NCI-H748 (cell line): ENCODE measurements around the gene FHAD1.
"Not testable (repeated sequence)": the region's sequence is repeated elsewhere in the genome, so short reads cannot be mapped to it uniquely, and the experiment has no call there.

Source experiments
- DNase-seq: peaks from one replicate; lab custom pipeline; 2025; ENCODE audit not compliant: unreplicated experiment; lab: John Stamatoyannopoulos, UW

Gene FHAD1

GRCh38 chr1:15431571-15431948, 184.5 kb downstream of the FHAD1 start:
- no peak for DNase-seq

GRCh38 chr1:15432324-15432723, 185.3 kb downstream of the FHAD1 start:
- no peak for DNase-seq

GRCh38 chr1:15433471-15433870, 186.4 kb downstream of the FHAD1 start:
- DNase-seq: no peak

- not testable (repeated sequence) for DNase-seq
These were observed 187.7 kb downstream of the FHAD1 start for GRCh38 chr1:15434739-15435138.

- DNase-seq: no peak
These were observed 188.4 kb downstream of the FHAD1 start for GRCh38 chr1:15435239-15436077.

GRCh38 chr1:15436881-15437442, 189.9 kb downstream of the FHAD1 start:
- DNase-seq: no peak

GRCh38 chr1:15439325-15439724, 192.3 kb downstream of the FHAD1 start:
- no peak for DNase-seq

GRCh38 chr1:15440357-15440756, 193.3 kb downstream of the FHAD1 start:
- DNase-seq: no peak

- DNase-seq: no peak
These were observed 194.2 kb downstream of the FHAD1 start for GRCh38 chr1:15441247-15441646.

GRCh38 chr1:15442119-15442518, 195.1 kb downstream of the FHAD1 start:
- no peak for DNase-seq

GRCh38 chr1:15442759-15443158, 195.7 kb downstream of the FHAD1 start:
- no peak for DNase-seq

GRCh38 chr1:15443281-15443680, 196.3 kb downstream of the FHAD1 start:
- DNase-seq: no peak

GRCh38 chr1:15444468-15445389, 197.7 kb downstream of the FHAD1 start:
- DNase-seq: no peak

GRCh38 chr1:15445390-15446122, 198.5 kb downstream of the FHAD1 start:
- DNase-seq: no peak

- DNase-seq: no peak
These were observed 199.2 kb downstream of the FHAD1 start for GRCh38 chr1:15446212-15446611.
